PFSK-1 (cell line): ENCODE measurements around the gene GABRR1.

Source experiments
- FOXP2 ChIP-seq: optimal IDR thresholded peaks from 2 replicates; pipeline ENCODE3; 2011; ENCODE audit warnings: borderline replicate concordance, control low read depth, inconsistent platforms; ENCODE audit not compliant: insufficient read depth; ENCODE audit errors: extremely low read length, extremely low read depth
- POLR2AphosphoS5 ChIP-seq: IDR thresholded peaks from 2 replicates; pipeline ENCODE4 v1.6.1; 2012; ENCODE audit warnings: low read depth, mild to moderate bottlenecking, control low read depth, low read length, moderate library complexity
- REST ChIP-seq, 2 experiments: IDR thresholded peaks; 2 replicates each; pipeline versions ENCODE4 v1.6.1 to v1.8.0; 2011 to 2012; ENCODE audit warnings: low read depth in 2 of 2, low read length in 2 of 2, control low read depth in 1 of 2, inconsistent platforms in 1 of 2, mild to moderate bottlenecking in 1 of 2, moderate library complexity in 1 of 2; ENCODE audit not compliant: insufficient read depth in 1 of 2
- SIN3A ChIP-seq: IDR thresholded peaks from 2 replicates; pipeline ENCODE4 v1.6.1; 2012; ENCODE audit warnings: mild to moderate bottlenecking, low read length, moderate library complexity, borderline replicate concordance; ENCODE audit not compliant: insufficient read depth
- TAF1 ChIP-seq: IDR thresholded peaks from 2 replicates; pipeline ENCODE4 v1.6.1; 2012; ENCODE audit warnings: low read length, control low read depth, borderline replicate concordance; ENCODE audit not compliant: insufficient read depth

GRCh38 chr6:89251170-89251569 is 34.0 kb upstream of the GABRR1 start:
- TF ChIP-seq POLR2AphosphoS5, result no peak
- no peak for TF ChIP-seq SIN3A
- no peak for TF ChIP-seq REST (IDR thresholded peaks at IDR 0.05; ENCODE audit: insufficient read depth in 1 of 2, low read depth in 2 of 2, low read length in 2 of 2)
- no peak for TF ChIP-seq TAF1
- no peak for TF ChIP-seq FOXP2
